GM13977 (cell line): Measurements from ENCODE around the gene NCR2.

Source experiments
- DNase-seq: peaks from one replicate; pipeline ENCODE4 v3.0.0; 2012; ENCODE audit warnings: low spot score
- in situ Hi-C: fragments of 300-500 bp; cut with MboI; formaldehyde crosslinking; loops from one replicate; pipeline ENCODE4 v1.12.0; 2022; ENCODE audit warnings: low sequenced_read_pairs, low pct_unique_long_range_greater_than_20kb, mixed read lengths, inconsistent platforms; ENCODE audit not compliant: unreplicated experiment
- TF ChIP-seq, protein P1 (sequence below): IDR thresholded peaks from 2 replicates; pipeline ENCODE4 v1.5.1; 2012; ENCODE audit warnings: mild to moderate bottlenecking, control low read depth; ENCODE audit not compliant: insufficient read depth; ENCODE audit errors: extremely low read depth, missing control alignments

Gene NCR2

GRCh38 chr6:41366150-41366549 lies 30.7 kb downstream of the NCR2 start:
- in situ Hi-C loops = no loop called here
- no peak for DNase-seq
- TF ChIP-seq, protein P1, sequence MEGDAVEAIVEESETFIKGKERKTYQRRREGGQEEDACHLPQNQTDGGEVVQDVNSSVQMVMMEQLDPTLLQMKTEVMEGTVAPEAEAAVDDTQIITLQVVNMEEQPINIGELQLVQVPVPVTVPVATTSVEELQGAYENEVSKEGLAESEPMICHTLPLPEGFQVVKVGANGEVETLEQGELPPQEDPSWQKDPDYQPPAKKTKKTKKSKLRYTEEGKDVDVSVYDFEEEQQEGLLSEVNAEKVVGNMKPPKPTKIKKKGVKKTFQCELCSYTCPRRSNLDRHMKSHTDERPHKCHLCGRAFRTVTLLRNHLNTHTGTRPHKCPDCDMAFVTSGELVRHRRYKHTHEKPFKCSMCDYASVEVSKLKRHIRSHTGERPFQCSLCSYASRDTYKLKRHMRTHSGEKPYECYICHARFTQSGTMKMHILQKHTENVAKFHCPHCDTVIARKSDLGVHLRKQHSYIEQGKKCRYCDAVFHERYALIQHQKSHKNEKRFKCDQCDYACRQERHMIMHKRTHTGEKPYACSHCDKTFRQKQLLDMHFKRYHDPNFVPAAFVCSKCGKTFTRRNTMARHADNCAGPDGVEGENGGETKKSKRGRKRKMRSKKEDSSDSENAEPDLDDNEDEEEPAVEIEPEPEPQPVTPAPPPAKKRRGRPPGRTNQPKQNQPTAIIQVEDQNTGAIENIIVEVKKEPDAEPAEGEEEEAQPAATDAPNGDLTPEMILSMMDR = no peak

DNA sequence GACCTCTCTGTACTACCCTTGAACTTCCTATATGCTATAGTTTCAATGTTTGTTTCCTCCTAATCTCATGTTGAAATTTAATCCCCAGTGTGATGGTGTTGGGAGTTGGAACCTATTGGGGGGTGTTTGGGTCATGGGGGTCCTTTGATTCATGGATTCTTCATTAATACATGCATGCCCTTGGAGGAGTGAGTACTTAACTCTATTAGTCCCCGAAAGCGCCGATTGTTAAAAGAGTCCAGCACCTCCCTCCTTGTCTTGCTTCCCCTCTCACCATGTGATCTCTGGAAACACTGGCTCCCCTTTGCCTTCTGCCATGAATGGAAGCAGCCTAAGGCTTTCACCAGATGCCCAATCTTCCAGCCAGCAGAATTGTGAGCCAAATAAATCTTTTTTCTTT lies 31.7 kb downstream of the NCR2 start:
- in situ Hi-C loops = no loop called here
- no peak for DNase-seq
- TF ChIP-seq, protein P1 = no peak

DNA sequence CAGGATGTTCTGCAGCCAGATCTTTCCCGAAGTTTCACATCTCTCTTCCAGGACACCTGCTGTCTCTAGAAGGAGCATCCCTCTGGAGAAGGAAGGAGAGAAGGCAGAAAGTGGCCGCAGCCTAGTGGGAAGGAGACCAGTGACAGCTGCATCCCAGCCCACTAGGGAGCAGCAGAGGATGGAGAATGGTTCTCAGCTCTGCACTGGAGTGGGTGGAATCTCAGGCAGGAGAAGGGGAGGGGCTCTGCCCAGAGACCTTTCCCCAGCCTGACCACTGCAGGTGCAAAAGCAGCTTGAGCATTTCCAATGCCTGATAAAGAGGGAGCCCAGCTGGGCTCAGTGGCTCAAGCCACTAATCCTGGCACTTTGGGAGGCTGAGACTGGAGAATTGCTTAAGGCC lies 32.3 kb downstream of the NCR2 start:
- DNase-seq = peak; percentile 37
- TF ChIP-seq, protein P1 = peak; percentile 48
- in situ Hi-C loops = no loop called here

DNA sequence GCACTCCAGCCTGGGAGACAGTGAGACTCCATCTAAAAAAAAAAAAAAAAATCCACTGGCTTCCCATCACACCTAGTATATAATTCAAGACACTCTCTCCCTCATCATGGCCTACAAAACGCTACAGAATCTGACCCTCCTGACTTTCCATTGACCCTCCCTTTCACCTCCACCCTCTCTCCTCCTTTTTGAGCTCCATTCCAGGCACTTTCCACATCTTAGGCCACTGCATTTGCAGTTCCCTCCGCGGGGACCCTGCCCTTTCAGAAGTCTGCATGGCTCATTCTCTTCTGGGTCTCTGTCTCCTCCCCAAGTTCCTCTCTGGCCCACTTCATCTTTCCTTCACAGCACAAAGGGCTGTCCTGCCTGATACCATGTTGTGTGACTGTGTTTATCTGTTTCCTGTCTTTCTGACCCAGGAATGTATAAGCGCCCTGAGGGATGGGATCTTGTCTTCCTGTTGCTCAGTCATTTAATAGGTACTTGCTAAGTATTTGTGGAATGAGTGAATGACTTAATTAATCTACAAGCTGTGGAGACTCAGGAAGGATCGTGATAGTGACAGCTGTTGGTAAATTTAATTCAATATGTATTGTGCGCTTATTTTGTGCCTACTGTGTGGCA lies 35.2 kb downstream of the NCR2 start:
- no peak for DNase-seq
- in situ Hi-C loops = no loop called here
- TF ChIP-seq, protein P1 = no peak

GRCh38 chr6:41371461-41371991 lies 36.1 kb downstream of the NCR2 start:
- peak; percentile 21 for DNase-seq
- in situ Hi-C loops = no loop called here
- TF ChIP-seq, protein P1 = no peak

GRCh38 chr6:41371992-41372831 lies 36.8 kb downstream of the NCR2 start:
- DNase-seq = peak; percentile 40
- in situ Hi-C loops = no loop called here
- TF ChIP-seq, protein P1 = no peak
